Panc1 (cell line): ENCODE measurements around the gene FUT7. TPM values are rescaled to one million over a fixed set of nuclear protein-coding genes. Genes with fewer than 3 reads are reported as not detected.

Experiments
- ATAC-seq: fragments of 200-7000 bp; cut with Tn5 transposase; 2 replicates; pipeline ENCODE4 v1.9.1; 2020; ENCODE audit warnings: mild to moderate bottlenecking, moderate library complexity
- BruUV-seq: library from RNA; stranded (reverse); fragments of 400-500 nt; replicated peaks from 2 replicates; lab custom pipeline; 2021; lab: Mats Ljungman, UMichigan
- CTCF ChIA-PET: fragments of 300-600 bp; sonication (Branson Sonifier 250); formaldehyde crosslinking; loops from one replicate; lab custom pipeline; 2022; ENCODE audit warnings: antibody characterized with exemption; lab: Charles Lee
- POLR2A ChIA-PET: fragments of 300-600 bp; sonication (Branson Sonifier 250); formaldehyde crosslinking; loops from one replicate; lab custom pipeline; 2022; ENCODE audit warnings: antibody characterized with exemption; lab: Charles Lee
- DNase-seq: peaks from one replicate; pipeline ENCODE4 v3.0.0-alpha.2; 2010; ENCODE audit warnings: low read depth, low spot score
- H3K27ac ChIP-seq: 2 replicates; pipeline ENCODE4 v1.5.1; 2011; ENCODE audit warnings: mild to moderate bottlenecking, low read length, inconsistent platforms
- H3K27me3 ChIP-seq: fragments of 200-500 bp; sonication (Bioruptor generic); 2 replicates; pipeline ENCODE4 v1.6.0; 2014; ENCODE audit warnings: low read length, inconsistent platforms; ENCODE audit not compliant: control insufficient read depth, insufficient read depth
- H3K36me3 ChIP-seq: fragments of 200-500 bp; sonication (Bioruptor generic); 2 replicates; pipeline ENCODE4 v1.5.1; 2014; ENCODE audit warnings: inconsistent platforms, mild to moderate bottlenecking, low read length, moderate library complexity; ENCODE audit not compliant: control insufficient read depth, insufficient read depth
- H3K4me1 ChIP-seq: 2 replicates; pipeline ENCODE4 v1.5.1; 2011; ENCODE audit warnings: inconsistent platforms, mild to moderate bottlenecking, low read length, moderate library complexity; ENCODE audit not compliant: control insufficient read depth, insufficient read depth
- H3K4me3 ChIP-seq, 2 experiments: 2 replicates each; pipeline ENCODE4 v1.5.1; 2011 to 2012; ENCODE audit warnings: low read depth in 2 of 2, low read length in 2 of 2, mild to moderate bottlenecking in 2 of 2, inconsistent platforms in 1 of 2, moderate library complexity in 1 of 2
- H3K9me3 ChIP-seq: fragments of 200-500 bp; sonication (Bioruptor generic); 2 replicates; pipeline ENCODE4 v1.5.1; 2014; ENCODE audit warnings: low read depth, mild to moderate bottlenecking, inconsistent platforms, low read length, moderate library complexity; ENCODE audit not compliant: control insufficient read depth, insufficient read depth
- POLR2AphosphoS5 ChIP-seq: IDR thresholded peaks from 2 replicates; pipeline ENCODE4 v1.6.1; 2012; ENCODE audit warnings: mild to moderate bottlenecking, low read depth, low read length, moderate library complexity
- REST ChIP-seq, 2 experiments: IDR thresholded peaks; 2 replicates each; pipeline ENCODE4 v1.6.1; 2011 to 2012; ENCODE audit warnings: low read depth in 2 of 2, control low read depth in 1 of 2, low read length in 1 of 2, mild to moderate bottlenecking in 1 of 2, moderate library complexity in 1 of 2; ENCODE audit not compliant: insufficient read depth in 1 of 2
- SIN3A ChIP-seq: IDR thresholded peaks from 2 replicates; pipeline ENCODE4 v1.6.1; 2012; ENCODE audit warnings: low read depth, mild to moderate bottlenecking, low read length, moderate library complexity, borderline replicate concordance; ENCODE audit not compliant: insufficient read depth
- TCF7L2 ChIP-seq: IDR thresholded peaks from 2 replicates; pipeline ENCODE4 v1.6.1; 2011; ENCODE audit warnings: mild to moderate bottlenecking, low read depth, low read length, inconsistent platforms
- in situ Hi-C: cut with HindIII; loops from 2 replicates; pipeline ENCODE4 v1.10.0; 2016; ENCODE audit warnings: low sequenced_read_pairs, low pct_unique_long_range_greater_than_20kb
- intact Hi-C: fragments of 100-400 bp; cut with micrococcal nuclease; formaldehyde crosslinking; loops from one replicate; pipeline ENCODE4 v1.10.0; 2022; ENCODE audit not compliant: unreplicated experiment
- total RNA-seq: library from RNA; stranded (reverse); gene quantifications from one replicate; pipeline ENCODE4 v1.2.1, GENCODE V29; 2021; ENCODE audit not compliant: unreplicated experiment
- TF ChIP-seq, protein P1 (sequence below): fragments of 450-650 bp; IDR thresholded peaks from 2 replicates; pipeline ENCODE4 v1.5.1; 2017; ENCODE audit warnings: mild to moderate bottlenecking

FUT7 gene
- total RNA-seq, 1 experiment from 2014 or later: not detected

- peak overlapping the region; percentile 17 to 31 for H3K4me3 ChIP-seq
- peaks cover 17% of the 10 kb centered on the region for H3K4me1 ChIP-seq
- POLR2A ChIA-PET: interaction anchor here (0.7 kb wide), 1 partner anchor 90 kb away, joined by 4 read pairs; no protein-coding TSS in a partner anchor
- no peaks in the 10 kb centered on the region for H3K27me3 ChIP-seq
- ATAC-seq: peak; percentile 19; the same call in 1 of the 2 replicates
- CTCF ChIA-PET: interaction anchor here (0.7 kb wide), 1 partner anchor 48 kb away, joined by 4 read pairs; no protein-coding TSS in a partner anchor
- no peaks in the 10 kb centered on the region for H3K9me3 ChIP-seq
- TF ChIP-seq, protein P1, sequence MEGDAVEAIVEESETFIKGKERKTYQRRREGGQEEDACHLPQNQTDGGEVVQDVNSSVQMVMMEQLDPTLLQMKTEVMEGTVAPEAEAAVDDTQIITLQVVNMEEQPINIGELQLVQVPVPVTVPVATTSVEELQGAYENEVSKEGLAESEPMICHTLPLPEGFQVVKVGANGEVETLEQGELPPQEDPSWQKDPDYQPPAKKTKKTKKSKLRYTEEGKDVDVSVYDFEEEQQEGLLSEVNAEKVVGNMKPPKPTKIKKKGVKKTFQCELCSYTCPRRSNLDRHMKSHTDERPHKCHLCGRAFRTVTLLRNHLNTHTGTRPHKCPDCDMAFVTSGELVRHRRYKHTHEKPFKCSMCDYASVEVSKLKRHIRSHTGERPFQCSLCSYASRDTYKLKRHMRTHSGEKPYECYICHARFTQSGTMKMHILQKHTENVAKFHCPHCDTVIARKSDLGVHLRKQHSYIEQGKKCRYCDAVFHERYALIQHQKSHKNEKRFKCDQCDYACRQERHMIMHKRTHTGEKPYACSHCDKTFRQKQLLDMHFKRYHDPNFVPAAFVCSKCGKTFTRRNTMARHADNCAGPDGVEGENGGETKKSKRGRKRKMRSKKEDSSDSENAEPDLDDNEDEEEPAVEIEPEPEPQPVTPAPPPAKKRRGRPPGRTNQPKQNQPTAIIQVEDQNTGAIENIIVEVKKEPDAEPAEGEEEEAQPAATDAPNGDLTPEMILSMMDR: no peak
- TF ChIP-seq REST (IDR thresholded peaks at IDR 0.05; ENCODE audit: insufficient read depth in 1 of 2, low read depth in 2 of 2, low read length in 1 of 2): no peak
- no TSS peak for BruUV-seq
- intact Hi-C loops (no loop called here), in situ Hi-C loops (no loop called here)
- H3K36me3 ChIP-seq: no peaks in the 10 kb centered on the region; the same call in 1 of the 2 replicates
- DNase-seq: no peak
- peak overlapping the region; percentile 44 for H3K27ac ChIP-seq
Observed at GRCh38 chr9:136995772-136996311, 36.0 kb downstream of the FUT7 start.

GRCh38 chr9:136995362-136995761 is 36.5 kb downstream of the FUT7 start:
- Histone ChIP-seq H3K4me1 (peaks cover 17% of the 10 kb centered on the region), H3K27ac (no peak overlapping the region), H3K9me3 (no peaks in the 10 kb centered on the region), H3K4me3 (no peak overlapping the region), H3K27me3 (no peaks in the 10 kb centered on the region), H3K36me3 (no peaks in the 10 kb centered on the region; the same call in 1 of the 2 replicates)
- no peak for DNase-seq
- intact Hi-C loops: no loop called here
- no TSS peak for BruUV-seq
- in situ Hi-C loops: no loop called here
- POLR2A ChIA-PET: interaction anchor here (0.7 kb wide), 1 partner anchor 91 kb away, joined by 4 read pairs; no protein-coding TSS in a partner anchor
- ATAC-seq: no peak
- CTCF ChIA-PET: no interaction called here
- TF ChIP-seq, protein P1: no peak
- TF ChIP-seq REST (IDR thresholded peaks at IDR 0.05; ENCODE audit: insufficient read depth in 1 of 2, low read depth in 2 of 2, low read length in 1 of 2): no peak
- TF ChIP-seq TCF7L2: no peak
- TF ChIP-seq POLR2AphosphoS5: no peak
- no peak for TF ChIP-seq SIN3A
